Activated CD4-positive, alpha-beta memory T cell treated with anti-CD3 and anti-CD28 coated beads, Interleukin-2, amount 10 ng/mL, durations not matched to agents 7 days and 5 days (primary cell): Measurements from ENCODE around the gene CCDC88A. TPM values are rescaled to one million over a fixed set of nuclear protein-coding genes. Genes with fewer than 3 reads are reported as not detected.
"Not testable (repeated sequence)": the region's sequence is repeated elsewhere in the genome, so short reads cannot be mapped to it uniquely, and the experiment has no call there.

Experiments
- CTCF ChIA-PET: fragments of 350-600 bp; sonication (Branson Sonifier 250); formaldehyde crosslinking; loops from one replicate; lab custom pipeline; 2021; ENCODE audit warnings: antibody characterized with exemption, inconsistent platforms; lab: Charles Lee
- POLR2A ChIA-PET: fragments of 350-600 bp; sonication (Branson Sonifier 250); formaldehyde crosslinking; loops from one replicate; lab custom pipeline; 2021; ENCODE audit warnings: antibody characterized with exemption; lab: Charles Lee
- DNase-seq: peaks from one replicate; pipeline ENCODE4 v3.0.0-alpha.2; 2020
- H3K27ac Mint-ChIP-seq: one replicate; pipeline ENCODE4 v1.8.0; 2021; ENCODE audit warnings: mild to moderate bottlenecking, mixed read lengths
- H3K27me3 Mint-ChIP-seq: one replicate; pipeline ENCODE4 v1.8.0; 2021; ENCODE audit warnings: mixed read lengths
- H3K36me3 Mint-ChIP-seq: one replicate; pipeline ENCODE4 v1.8.0; 2021; ENCODE audit warnings: low read depth, mixed read lengths
- H3K4me1 Mint-ChIP-seq: one replicate; pipeline ENCODE4 v1.8.0; 2021; ENCODE audit warnings: mixed read lengths
- H3K4me3 Mint-ChIP-seq: one replicate; pipeline ENCODE4 v1.8.0; 2021; ENCODE audit warnings: mild to moderate bottlenecking, mixed read lengths
- H3K9me3 Mint-ChIP-seq: one replicate; pipeline ENCODE4 v1.8.0; 2021; ENCODE audit warnings: mixed read lengths
- total RNA-seq, 2 experiments: library from RNA; stranded (reverse); gene quantifications; one replicate each; pipeline ENCODE4 v1.2.3, GENCODE V29; 2021

Gene CCDC88A
- total RNA-seq, 2 experiments from 2014 or later, result 11.4 to 11.7 TPM

DNA sequence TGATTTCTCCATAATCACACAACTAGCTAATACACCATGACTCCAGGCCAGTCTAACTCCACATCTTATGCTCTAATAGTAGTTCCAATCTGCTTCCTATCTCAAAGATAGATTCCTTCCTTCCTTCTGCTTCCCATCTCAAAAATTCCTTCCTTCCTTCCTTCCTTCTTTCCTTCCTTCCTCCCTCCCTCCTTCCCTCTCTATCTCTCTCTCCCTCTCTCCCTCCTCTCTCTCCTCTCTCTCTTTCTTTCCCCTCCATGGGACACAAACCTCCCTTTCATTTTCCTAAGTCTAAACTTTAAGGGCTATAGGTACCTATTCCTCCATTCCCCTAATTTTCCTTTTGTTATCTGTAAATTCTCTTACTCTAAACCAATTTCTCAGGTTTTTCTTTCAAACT lies 62.5 kb downstream of the CCDC88A start:
- Mint-ChIP-seq H3K4me1 (no peaks in the 10 kb centered on the region), H3K9me3 (no peaks in the 10 kb centered on the region), H3K27ac (no peak overlapping the region), H3K4me3 (no peak overlapping the region), H3K27me3 (no peaks in the 10 kb centered on the region), H3K36me3 (no peaks in the 10 kb centered on the region)
- ChIA-PET POLR2A (no interaction called here), CTCF (no interaction called here)
- no peak for DNase-seq

DNA sequence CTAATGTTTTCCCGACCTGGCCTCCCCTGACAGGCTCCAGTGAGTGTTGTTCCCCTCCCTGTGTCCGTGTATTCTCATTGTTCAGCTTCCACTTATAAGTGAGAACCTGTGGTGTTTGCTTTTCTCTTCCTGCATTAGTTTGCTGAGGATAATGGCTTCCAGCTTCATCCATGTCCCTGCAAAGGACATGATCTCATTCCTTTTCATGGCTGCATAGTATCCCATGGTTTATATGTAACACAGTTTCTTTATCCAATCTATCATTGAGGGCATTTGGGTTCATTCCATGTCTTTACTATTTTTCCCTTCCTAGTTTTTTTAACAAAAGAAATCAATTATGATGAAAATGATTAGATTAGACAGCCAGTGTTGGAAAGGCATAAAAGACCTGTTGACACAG lies 63.5 kb downstream of the CCDC88A start:
- H3K27me3 Mint-ChIP-seq, H3K4me1 Mint-ChIP-seq, H3K9me3 Mint-ChIP-seq, H3K27ac Mint-ChIP-seq, H3K36me3 Mint-ChIP-seq, CTCF ChIA-PET, POLR2A ChIA-PET, H3K4me3 Mint-ChIP-seq, DNase-seq: not testable (repeated sequence)

DNA sequence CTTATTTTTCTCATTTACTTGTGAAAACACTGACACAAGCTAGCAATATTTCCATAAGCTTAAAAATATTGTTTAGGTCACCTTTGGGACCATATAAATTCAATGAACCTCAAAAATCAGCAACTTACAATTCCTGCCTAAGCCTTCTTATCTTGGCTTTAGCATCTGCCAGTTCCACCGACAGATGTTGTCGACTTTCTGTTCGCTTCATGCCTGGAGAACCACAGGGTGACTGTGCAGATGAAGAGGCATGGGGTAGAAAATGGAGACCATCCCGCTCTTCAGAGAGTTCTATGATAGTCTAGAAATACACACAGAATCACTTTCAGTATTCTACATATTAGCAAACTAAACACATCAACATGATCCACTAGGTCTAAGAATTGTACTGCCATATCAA lies 64.2 kb downstream of the CCDC88A start:
- H3K4me3 Mint-ChIP-seq, result no peak overlapping the region

GRCh38 chr2:55351672-55352071 lies 68.0 kb downstream of the CCDC88A start:
- DNase-seq, result no peak
- POLR2A ChIA-PET, result interaction anchor here (0.7 kb wide), 1 partner anchor 10 kb away, joined by 3 read pairs; no protein-coding TSS in a partner anchor
- Mint-ChIP-seq H3K4me3 (no peak overlapping the region), H3K27me3 (no peaks in the 10 kb centered on the region), H3K27ac (no peak overlapping the region), H3K9me3 (no peaks in the 10 kb centered on the region), H3K36me3 (no peaks in the 10 kb centered on the region), H3K4me1 (no peaks in the 10 kb centered on the region)
- CTCF ChIA-PET, result no interaction called here

More for the DNA sequence above, 64.2 kb downstream of the CCDC88A start:
- no peaks in the 10 kb centered on the region for H3K9me3 Mint-ChIP-seq
- H3K4me1 Mint-ChIP-seq, result no peaks in the 10 kb centered on the region
- POLR2A ChIA-PET, result no interaction called here
- H3K27me3 Mint-ChIP-seq, result no peaks in the 10 kb centered on the region
- no peak for DNase-seq
- CTCF ChIA-PET, result no interaction called here
- H3K36me3 Mint-ChIP-seq, result no peaks in the 10 kb centered on the region
- H3K27ac Mint-ChIP-seq, result no peak overlapping the region

DNA sequence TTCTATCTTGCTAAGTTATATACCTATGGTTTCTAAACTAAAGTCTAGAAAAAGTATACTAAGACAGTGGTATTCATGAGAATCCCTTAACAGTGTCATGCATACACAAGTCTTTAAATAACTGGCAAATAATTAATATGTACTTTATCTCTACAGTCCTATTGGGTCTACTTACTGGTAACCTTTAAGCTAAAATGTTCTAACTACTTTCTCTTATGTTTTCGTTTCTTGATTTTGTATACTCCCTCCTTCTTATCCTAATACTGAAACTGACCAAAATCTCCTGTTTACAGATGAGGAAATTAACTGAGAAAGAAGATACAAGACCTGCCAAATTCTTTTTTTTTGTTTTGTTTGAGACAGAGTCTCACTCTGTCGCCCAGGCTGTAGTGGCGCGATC lies 74.6 kb downstream of the CCDC88A start:
- Mint-ChIP-seq H3K27ac (no peak overlapping the region), H3K4me3 (no peak overlapping the region), H3K27me3 (no peaks in the 10 kb centered on the region), H3K9me3 (no peaks in the 10 kb centered on the region), H3K4me1 (peaks cover 1% of the 10 kb centered on the region), H3K36me3 (no peaks in the 10 kb centered on the region)
- no peak for DNase-seq
- ChIA-PET CTCF (no interaction called here), POLR2A (no interaction called here)

DNA sequence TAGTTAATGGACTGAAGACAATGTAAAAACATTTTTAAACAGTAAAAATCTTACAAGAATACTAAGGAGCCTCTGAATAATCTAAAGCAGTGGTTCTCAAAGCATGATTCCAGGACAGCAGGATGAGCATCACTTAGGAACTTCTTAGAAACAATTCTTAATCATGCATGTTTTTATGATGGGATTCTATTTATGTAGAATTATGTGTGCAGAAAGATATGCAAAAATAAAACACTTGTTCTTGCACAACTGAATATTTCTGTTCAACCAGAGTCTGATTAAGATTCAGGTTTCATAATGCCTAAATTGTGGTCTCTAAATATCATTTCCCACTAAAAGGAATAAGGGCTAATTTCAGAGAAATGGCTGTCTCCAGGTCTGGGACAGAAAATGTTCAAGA lies 81.4 kb downstream of the CCDC88A start:
- H3K4me3 Mint-ChIP-seq, result no peak overlapping the region
- ChIA-PET POLR2A (no interaction called here), CTCF (no interaction called here)
- H3K27me3 Mint-ChIP-seq, result no peaks in the 10 kb centered on the region
- no peaks in the 10 kb centered on the region for H3K9me3 Mint-ChIP-seq
- no peak overlapping the region for H3K27ac Mint-ChIP-seq
- no peaks in the 10 kb centered on the region for H3K4me1 Mint-ChIP-seq
- no peak for DNase-seq
- H3K36me3 Mint-ChIP-seq, result peaks cover 3% of the 10 kb centered on the region

GRCh38 chr2:55334728-55335127 lies 84.9 kb downstream of the CCDC88A start:
- ChIA-PET POLR2A (no interaction called here), CTCF (interaction anchor here (1.0 kb wide), 1 partner anchor 9 kb away, joined by 3 read pairs; no protein-coding TSS in a partner anchor)
- H3K27me3 Mint-ChIP-seq, result no peaks in the 10 kb centered on the region
- no peaks in the 10 kb centered on the region for H3K4me1 Mint-ChIP-seq
- no peak overlapping the region for H3K4me3 Mint-ChIP-seq
- DNase-seq, result no peak
- peaks cover 3% of the 10 kb centered on the region for H3K36me3 Mint-ChIP-seq
- H3K9me3 Mint-ChIP-seq, result no peaks in the 10 kb centered on the region
- H3K27ac Mint-ChIP-seq, result no peak overlapping the region

DNA sequence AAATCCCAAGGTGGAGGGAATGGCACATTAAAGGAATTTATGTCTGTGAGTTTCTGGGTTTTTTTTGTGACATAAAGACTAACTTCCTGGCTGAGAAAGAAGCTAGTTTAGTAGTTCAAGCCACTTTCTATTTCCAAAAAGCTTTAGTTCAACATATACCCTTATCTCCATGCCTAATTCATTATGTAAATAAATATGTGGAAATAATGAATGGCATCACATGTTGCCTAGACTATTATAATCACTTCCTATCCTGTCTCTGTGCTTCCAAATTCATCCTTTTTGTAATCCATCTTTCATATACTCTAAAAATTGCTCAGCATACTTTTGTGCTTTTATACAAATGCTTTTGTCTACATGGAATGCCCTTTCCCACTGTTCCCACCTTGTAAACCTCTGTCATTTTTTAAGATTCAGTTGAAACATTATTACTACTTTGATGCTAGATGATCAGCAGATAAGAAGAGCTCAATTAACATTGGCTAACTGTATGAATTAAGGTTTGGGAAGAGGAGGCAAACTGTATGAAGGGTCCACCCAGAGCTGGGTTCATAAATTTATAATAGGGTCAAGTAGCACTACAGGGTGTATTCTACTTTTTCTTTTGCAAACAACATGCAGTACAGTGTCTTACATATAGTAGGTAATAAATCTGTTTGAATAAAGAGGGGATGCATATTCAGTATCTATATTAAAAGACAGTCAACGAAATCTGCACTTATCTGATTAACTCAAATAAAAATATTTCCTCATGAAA lies 88.9 kb downstream of the CCDC88A start:
- CTCF ChIA-PET, result no interaction called here

GRCh38 chr2:55327470-55328230 lies 92.0 kb downstream of the CCDC88A start:
- ChIA-PET POLR2A (no interaction called here), CTCF (no interaction called here)
- H3K27ac Mint-ChIP-seq, result no peak overlapping the region
- no peak for DNase-seq
- no peaks in the 10 kb centered on the region for H3K9me3 Mint-ChIP-seq
- H3K27me3 Mint-ChIP-seq, result no peaks in the 10 kb centered on the region
- H3K4me3 Mint-ChIP-seq, result no peak overlapping the region
- H3K36me3 Mint-ChIP-seq, result no peaks in the 10 kb centered on the region
- no peaks in the 10 kb centered on the region for H3K4me1 Mint-ChIP-seq

More for the DNA sequence above, 88.9 kb downstream of the CCDC88A start:
- no peaks in the 10 kb centered on the region for H3K27me3 Mint-ChIP-seq
- H3K27ac Mint-ChIP-seq, result no peak overlapping the region
- H3K4me3 Mint-ChIP-seq, result no peak overlapping the region
- no peaks in the 10 kb centered on the region for H3K4me1 Mint-ChIP-seq
- H3K9me3 Mint-ChIP-seq, result no peaks in the 10 kb centered on the region
- POLR2A ChIA-PET, result no interaction called here
- DNase-seq, result no peak
- H3K36me3 Mint-ChIP-seq, result peaks cover 3% of the 10 kb centered on the region

DNA sequence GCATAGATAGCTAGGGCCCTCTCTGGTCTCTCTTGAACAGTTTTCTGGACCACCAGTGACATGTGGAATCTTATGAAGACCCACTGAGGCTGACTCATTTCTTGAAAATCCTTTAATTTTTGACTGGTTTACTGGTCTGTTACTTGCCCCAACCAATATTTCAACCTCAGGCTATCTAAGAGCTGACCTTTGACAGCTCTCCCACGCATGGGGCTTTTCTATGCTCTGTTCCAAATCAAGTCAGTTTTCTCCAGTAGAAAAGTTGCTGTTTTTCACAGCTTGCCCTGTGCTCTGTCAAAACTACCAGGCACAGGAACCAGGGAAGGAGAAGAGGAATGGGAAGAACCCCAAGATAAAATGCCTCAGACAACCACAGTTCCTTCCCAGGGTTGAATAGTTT lies 104.7 kb downstream of the CCDC88A start:
- ChIA-PET POLR2A (interaction anchor here (1.0 kb wide), 1 partner anchor 13 kb away, joined by 3 read pairs; no protein-coding TSS in a partner anchor), CTCF (no interaction called here)
- H3K27ac Mint-ChIP-seq, result no peak overlapping the region
- peaks cover 17% of the 10 kb centered on the region for H3K4me1 Mint-ChIP-seq
- no peak overlapping the region for H3K4me3 Mint-ChIP-seq
- no peaks in the 10 kb centered on the region for H3K27me3 Mint-ChIP-seq
- no peak for DNase-seq
- H3K9me3 Mint-ChIP-seq, result no peaks in the 10 kb centered on the region
- no peaks in the 10 kb centered on the region for H3K36me3 Mint-ChIP-seq

DNA sequence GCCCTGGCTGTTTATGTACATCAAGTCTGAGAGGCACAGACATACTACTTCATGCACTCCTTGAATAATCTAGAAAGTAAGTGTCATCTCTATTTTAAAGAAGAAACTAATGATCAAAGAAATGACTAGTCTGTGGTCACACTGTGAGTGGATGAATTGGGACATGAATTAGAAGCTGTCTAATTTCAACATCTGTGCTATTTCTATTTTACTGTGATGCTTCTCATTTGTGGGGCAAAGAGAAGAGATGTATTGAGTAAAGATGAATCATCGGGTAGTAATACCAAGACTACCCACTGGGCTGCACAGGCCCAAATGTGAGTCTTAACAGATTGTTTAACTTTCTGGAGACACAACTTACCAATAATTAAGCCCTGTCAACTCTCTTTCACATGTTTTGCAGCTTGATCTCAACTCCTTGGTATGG lies 108.2 kb downstream of the CCDC88A start:
- H3K4me3 Mint-ChIP-seq, result no peak overlapping the region
- DNase-seq, result no peak

GRCh38 chr2:55309446-55309845 lies 110.2 kb downstream of the CCDC88A start:
- Mint-ChIP-seq H3K4me3 (no peak overlapping the region), H3K36me3 (no peaks in the 10 kb centered on the region), H3K9me3 (no peaks in the 10 kb centered on the region), H3K27me3 (no peaks in the 10 kb centered on the region), H3K4me1 (peaks cover 22% of the 10 kb centered on the region), H3K27ac (no peak overlapping the region)
- ChIA-PET CTCF (no interaction called here), POLR2A (no interaction called here)
- DNase-seq, result no peak

More for the DNA sequence above, 108.2 kb downstream of the CCDC88A start:
- Mint-ChIP-seq H3K27me3 (no peaks in the 10 kb centered on the region), H3K9me3 (no peaks in the 10 kb centered on the region), H3K4me1 (peaks cover 22% of the 10 kb centered on the region), H3K27ac (no peak overlapping the region), H3K36me3 (no peaks in the 10 kb centered on the region)
- POLR2A ChIA-PET, result interaction anchor here (1.0 kb wide), 1 partner anchor 79 kb away, joined by 3 read pairs; the partner anchor contains the start of genes CLHC1 and RPS27A
- CTCF ChIA-PET, result interaction anchor here (0.7 kb wide), 1 partner anchor 208 kb away, joined by 3 read pairs; the partner anchor contains the start of gene CFAP36

- Mint-ChIP-seq H3K27ac (no peak overlapping the region), H3K27me3 (peaks cover 9% of the 10 kb centered on the region), H3K9me3 (no peaks in the 10 kb centered on the region), H3K4me1 (peaks cover 3% of the 10 kb centered on the region), H3K36me3 (no peaks in the 10 kb centered on the region), H3K4me3 (no peak overlapping the region)
- no peak for DNase-seq
- CTCF ChIA-PET, result no interaction called here
- POLR2A ChIA-PET, result interaction anchor here (1.0 kb wide), 1 partner anchor 13 kb away, joined by 3 read pairs; no protein-coding TSS in a partner anchor
Observed at GRCh38 chr2:55302241-55302640, 117.4 kb downstream of the CCDC88A start.
